GM12878 (cell line): Measurements from ENCODE around the gene UFM1.

Source experiments
- BACH1 ChIP-seq: fragments of 450-650 bp; IDR thresholded peaks from 2 replicates; pipeline ENCODE4 v1.6.1; 2017; ENCODE audit warnings: mild to moderate bottlenecking, borderline replicate concordance
- CTCF ChIP-seq, 3 experiments: IDR thresholded peaks in 2 of 3; conservative IDR thresholded peaks in 1 of 3; 2 replicates each; pipeline ENCODE4 v1.5.1; 2011; ENCODE audit warnings: low read depth in 3 of 3, low read length in 3 of 3, mild to moderate bottlenecking in 3 of 3, control low read depth in 2 of 3, moderate library complexity in 2 of 3, inconsistent platforms in 1 of 3, mixed read lengths in 1 of 3; ENCODE audit not compliant: control insufficient read depth in 2 of 3, insufficient read depth in 1 of 3; ENCODE audit errors: extremely low read depth in 1 of 3
- GATAD2B ChIP-seq: fragments of 450-650 bp; conservative IDR thresholded peaks from 2 replicates; pipeline ENCODE4 v1.6.1; 2017; ENCODE audit warnings: low read depth, mild to moderate bottlenecking, moderate library complexity
- HDAC6 ChIP-seq: fragments of 200-600 bp; sonication (generic); IDR thresholded peaks from one replicate; pipeline ENCODE4 v1.8.0; 2017; ENCODE audit warnings: antibody characterized with exemption; ENCODE audit not compliant: unreplicated experiment
- HDGF ChIP-seq: fragments of 450-650 bp; IDR thresholded peaks from 2 replicates; pipeline ENCODE4 v1.6.1; 2016; ENCODE audit warnings: antibody characterized with exemption
- JUNB ChIP-seq: IDR thresholded peaks from 2 replicates; pipeline ENCODE4 v1.6.1; 2016; ENCODE audit warnings: antibody characterized with exemption, mild to moderate bottlenecking
- NR2F1 ChIP-seq: fragments of 450-650 bp; conservative IDR thresholded peaks from 2 replicates; pipeline ENCODE4 v1.6.1; 2017; ENCODE audit warnings: mild to moderate bottlenecking
- POLR2A ChIP-seq: IDR thresholded peaks from 2 replicates; pipeline ENCODE4 v1.6.1; 2011; ENCODE audit warnings: low read depth, mild to moderate bottlenecking, low read length
- POLR2AphosphoS2 ChIP-seq: IDR thresholded peaks from 2 replicates; pipeline ENCODE4 v1.6.1; 2011; ENCODE audit warnings: low read depth, mild to moderate bottlenecking, low read length, improper control_type of control experiment, moderate library complexity
- REST ChIP-seq: IDR thresholded peaks from 2 replicates; pipeline ENCODE4 v1.6.1; 2012; ENCODE audit warnings: mild to moderate bottlenecking, low read depth, low read length
- RFX5 ChIP-seq: IDR thresholded peaks from 2 replicates; pipeline ENCODE4 v1.6.1; 2011; ENCODE audit warnings: low read depth, low read length, improper control_type of control experiment
- ZBTB40 ChIP-seq: fragments of 450-650 bp; IDR thresholded peaks from 2 replicates; pipeline ENCODE4 v1.6.1; 2016; ENCODE audit warnings: mild to moderate bottlenecking, moderate library complexity, borderline replicate concordance
- ZNF274 ChIP-seq: IDR thresholded peaks from one replicate; pipeline ENCODE4 v1.8.0; 2011; ENCODE audit not compliant: insufficient read length, insufficient read depth

DNA sequence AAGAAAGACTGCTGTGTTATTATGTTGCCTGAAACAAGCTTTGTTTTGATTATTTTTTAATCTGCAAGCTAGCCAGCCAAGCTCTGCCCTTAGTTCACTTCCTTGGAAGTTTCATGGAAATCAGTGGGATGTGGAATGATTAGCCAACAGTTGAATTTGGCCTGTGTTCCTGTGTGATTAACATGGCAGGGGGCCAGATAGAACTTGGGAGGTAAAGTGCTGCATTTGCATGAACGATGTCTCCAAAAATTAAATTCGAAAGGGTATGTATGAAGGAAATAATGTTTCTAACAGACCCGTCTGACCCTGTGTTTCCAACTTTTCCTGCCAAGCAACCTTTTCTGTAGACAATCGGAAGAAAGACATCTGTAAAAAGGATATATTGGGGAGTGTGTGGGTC is 32.2 kb downstream of the UFM1 start:
- TF ChIP-seq RFX5 (no peak), JUNB (no peak), POLR2AphosphoS2 (no peak), REST (no peak), CTCF (IDR thresholded peaks at IDR 0.05 in 2 of 3, conservative IDR thresholded peaks at IDR 0.05 in 1 of 3; ENCODE audit: control insufficient read depth in 2 of 3, extremely low read depth in 1 of 3, insufficient read depth in 1 of 3, low read depth in 3 of 3, low read length in 3 of 3) (no peak), ZNF274 (no peak), ZBTB40 (no peak), BACH1 (no peak), NR2F1 (no peak), GATAD2B (no peak), POLR2A (no peak), HDAC6 (no peak), HDGF (no peak)
